AG04449 (cell line): ENCODE measurements around the gene ARNT2.
"Not testable (repeated sequence)": the region's sequence is repeated elsewhere in the genome, so short reads cannot be mapped to it uniquely, and the experiment has no call there.

ENCODE experiments used
- CTCF ChIA-PET: fragments of 350-600 bp; formaldehyde crosslinking; extraction: SDS; loops from one replicate; lab custom pipeline; 2021; ENCODE audit warnings: antibody characterized with exemption; lab: Yijun Ruan, JAX
- POLR2A ChIA-PET: fragments of 400-600, 350-600 bp; formaldehyde crosslinking; extraction: SDS; loops from one replicate; lab custom pipeline; 2020; ENCODE audit warnings: antibody characterized with exemption, inconsistent platforms; lab: Yijun Ruan, JAX
- DNase-seq: peaks from one replicate; pipeline ENCODE4 v3.0.0-alpha.2; 2010; ENCODE audit warnings: low read depth, low spot score
- H3K4me3 ChIP-seq: 2 replicates; pipeline ENCODE4 v1.5.1; 2011; ENCODE audit warnings: low read depth, mild to moderate bottlenecking, control low read depth, low read length
- TF ChIP-seq, protein P1 (sequence below): IDR thresholded peaks from one replicate; pipeline ENCODE4 v1.5.1; 2011; ENCODE audit warnings: mild to moderate bottlenecking, moderate library complexity, low read length, control low read depth, inconsistent platforms; ENCODE audit not compliant: insufficient read depth; ENCODE audit errors: missing control alignments

ARNT2 gene

DNA sequence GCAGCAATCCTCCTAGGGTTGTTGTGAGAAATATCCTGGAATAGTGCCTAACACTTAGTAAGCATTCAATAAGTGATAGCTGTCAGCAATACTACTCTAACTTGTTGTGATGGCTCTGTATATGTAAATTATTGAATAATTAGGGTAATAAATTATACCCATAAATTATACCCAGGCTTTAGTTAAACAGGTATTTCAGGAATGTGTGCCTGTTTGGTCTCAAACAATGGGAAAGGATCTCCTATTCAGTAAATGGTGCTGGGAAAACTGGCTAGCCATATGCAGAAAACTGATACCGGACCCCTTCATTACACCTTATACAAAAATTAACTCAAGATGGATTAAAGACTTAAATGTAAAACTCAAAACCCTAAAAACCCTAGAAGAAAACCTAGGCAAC lies 14.8 kb upstream of the ARNT2 start:
- no peak overlapping the region for H3K4me3 ChIP-seq
- POLR2A ChIA-PET, result no interaction called here
- DNase-seq, result no peak
- CTCF ChIA-PET, result no interaction called here
- TF ChIP-seq, protein P1, sequence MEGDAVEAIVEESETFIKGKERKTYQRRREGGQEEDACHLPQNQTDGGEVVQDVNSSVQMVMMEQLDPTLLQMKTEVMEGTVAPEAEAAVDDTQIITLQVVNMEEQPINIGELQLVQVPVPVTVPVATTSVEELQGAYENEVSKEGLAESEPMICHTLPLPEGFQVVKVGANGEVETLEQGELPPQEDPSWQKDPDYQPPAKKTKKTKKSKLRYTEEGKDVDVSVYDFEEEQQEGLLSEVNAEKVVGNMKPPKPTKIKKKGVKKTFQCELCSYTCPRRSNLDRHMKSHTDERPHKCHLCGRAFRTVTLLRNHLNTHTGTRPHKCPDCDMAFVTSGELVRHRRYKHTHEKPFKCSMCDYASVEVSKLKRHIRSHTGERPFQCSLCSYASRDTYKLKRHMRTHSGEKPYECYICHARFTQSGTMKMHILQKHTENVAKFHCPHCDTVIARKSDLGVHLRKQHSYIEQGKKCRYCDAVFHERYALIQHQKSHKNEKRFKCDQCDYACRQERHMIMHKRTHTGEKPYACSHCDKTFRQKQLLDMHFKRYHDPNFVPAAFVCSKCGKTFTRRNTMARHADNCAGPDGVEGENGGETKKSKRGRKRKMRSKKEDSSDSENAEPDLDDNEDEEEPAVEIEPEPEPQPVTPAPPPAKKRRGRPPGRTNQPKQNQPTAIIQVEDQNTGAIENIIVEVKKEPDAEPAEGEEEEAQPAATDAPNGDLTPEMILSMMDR, result no peak

DNA sequence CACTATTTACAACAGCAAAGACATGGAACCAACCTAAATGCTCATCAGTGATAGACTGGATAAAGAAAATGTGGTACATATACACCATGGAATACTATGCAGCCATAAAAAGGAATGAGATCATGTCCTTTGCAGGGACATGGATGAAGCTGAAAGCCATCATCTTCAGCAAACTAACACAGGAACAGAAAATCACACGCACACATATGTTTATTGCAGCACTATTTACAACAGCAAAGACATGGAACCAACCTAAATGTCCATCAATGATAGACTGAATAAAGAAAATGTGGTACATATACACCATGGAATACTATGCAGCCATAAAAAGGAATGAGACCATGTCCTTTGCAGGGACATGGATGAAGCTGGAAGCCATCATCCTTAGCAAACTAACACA lies 13.2 kb upstream of the ARNT2 start:
- CTCF ChIA-PET, H3K4me3 ChIP-seq, DNase-seq, POLR2A ChIA-PET: not testable (repeated sequence)

DNA sequence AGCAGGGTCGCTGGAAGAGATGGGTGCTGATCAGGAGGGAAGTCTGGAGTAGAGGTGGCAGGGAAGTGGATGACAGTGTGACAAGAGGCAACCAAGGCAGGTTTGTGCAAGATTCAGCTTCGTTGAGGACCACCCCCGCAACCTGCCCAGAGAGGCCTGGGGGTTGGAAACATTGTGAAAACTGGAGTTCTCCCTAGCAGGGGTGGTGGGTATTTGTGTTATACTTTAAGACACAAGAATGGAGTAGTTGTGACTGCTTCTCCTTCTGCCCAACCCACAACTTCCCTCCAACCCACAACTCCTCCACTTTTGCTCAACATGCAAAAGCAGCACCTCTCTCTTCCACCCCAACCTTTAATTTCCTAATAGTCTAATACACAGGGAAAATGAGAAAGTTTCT lies 8.6 kb upstream of the ARNT2 start:
- TF ChIP-seq, protein P1, result no peak
- CTCF ChIA-PET, result no interaction called here
- DNase-seq, result no peak
- POLR2A ChIA-PET, result no interaction called here
- no peak overlapping the region for H3K4me3 ChIP-seq

DNA sequence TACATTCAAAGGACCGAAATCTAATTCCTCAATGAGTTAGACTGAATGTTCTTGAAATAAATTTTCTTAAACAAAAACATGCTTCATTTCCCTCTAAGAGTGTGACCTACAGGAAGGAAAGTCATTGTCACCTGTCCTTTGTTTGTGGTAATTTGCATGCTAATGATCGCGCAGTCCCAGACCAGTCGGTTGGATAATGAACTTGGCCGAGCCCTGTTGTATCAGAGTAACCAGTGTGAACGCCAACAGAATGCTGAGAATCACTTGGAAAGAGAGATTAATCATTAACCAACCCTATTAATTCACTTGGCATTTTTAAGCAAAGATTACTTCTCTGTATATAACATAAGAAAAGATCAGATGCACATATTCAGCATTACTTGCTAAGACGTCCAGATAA lies 8.1 kb upstream of the ARNT2 start:
- no peak for DNase-seq
- H3K4me3 ChIP-seq, result no peak overlapping the region
- CTCF ChIA-PET, result no interaction called here
- POLR2A ChIA-PET, result no interaction called here
- TF ChIP-seq, protein P1, result no peak

DNA sequence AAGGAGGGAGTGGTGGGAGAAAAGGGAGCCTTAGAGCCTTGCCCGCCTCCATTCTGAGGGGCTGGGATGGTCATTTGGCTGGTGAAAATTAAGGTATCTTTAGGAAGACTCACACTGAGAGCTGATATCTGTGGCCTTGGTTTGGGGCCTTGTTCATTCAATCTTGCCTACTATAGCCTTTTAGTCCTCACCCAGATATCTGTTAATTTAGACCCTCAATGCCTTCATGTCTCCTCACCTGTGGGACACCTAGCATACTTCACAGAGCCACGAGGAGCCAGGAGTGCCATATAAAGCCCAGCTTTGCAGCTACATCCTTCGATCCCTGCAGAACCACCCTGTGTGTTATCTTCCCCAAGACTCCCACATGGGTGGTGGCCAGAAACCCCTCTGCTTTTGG lies 4.7 kb upstream of the ARNT2 start:
- ChIA-PET CTCF (interaction anchor here (1.1 kb wide), 1 partner anchor 56 kb away, joined by 3 read pairs; no protein-coding TSS in a partner anchor), POLR2A (no interaction called here)
- H3K4me3 ChIP-seq, result no peak overlapping the region
- TF ChIP-seq, protein P1, result no peak
- DNase-seq, result no peak

DNA sequence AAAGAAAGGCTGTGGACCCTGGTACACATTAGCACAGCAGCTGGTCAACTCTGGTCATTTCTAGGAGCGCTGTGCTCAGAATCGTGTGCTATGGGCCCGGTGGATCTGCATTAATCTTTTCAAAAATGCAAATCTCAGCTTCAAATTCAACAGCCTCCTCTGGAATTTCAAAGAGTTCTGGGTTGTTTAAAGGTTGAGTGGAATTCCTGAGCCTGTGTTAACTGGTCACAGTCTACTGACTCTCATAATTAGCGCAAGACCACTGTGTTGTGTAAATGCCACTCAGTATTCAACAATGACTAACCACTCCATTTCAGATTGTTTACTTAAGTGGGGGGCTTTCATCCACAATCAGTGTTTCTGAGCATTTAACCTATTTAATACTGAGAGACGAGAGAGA lies 2.7 kb upstream of the ARNT2 start:
- H3K4me3 ChIP-seq, result no peak overlapping the region
- TF ChIP-seq, protein P1, result no peak
- ChIA-PET POLR2A (no interaction called here), CTCF (interaction anchor here (0.7 kb wide), 1 partner anchor 375 kb away, joined by 3 read pairs; no protein-coding TSS in a partner anchor)
- DNase-seq, result no peak

DNA sequence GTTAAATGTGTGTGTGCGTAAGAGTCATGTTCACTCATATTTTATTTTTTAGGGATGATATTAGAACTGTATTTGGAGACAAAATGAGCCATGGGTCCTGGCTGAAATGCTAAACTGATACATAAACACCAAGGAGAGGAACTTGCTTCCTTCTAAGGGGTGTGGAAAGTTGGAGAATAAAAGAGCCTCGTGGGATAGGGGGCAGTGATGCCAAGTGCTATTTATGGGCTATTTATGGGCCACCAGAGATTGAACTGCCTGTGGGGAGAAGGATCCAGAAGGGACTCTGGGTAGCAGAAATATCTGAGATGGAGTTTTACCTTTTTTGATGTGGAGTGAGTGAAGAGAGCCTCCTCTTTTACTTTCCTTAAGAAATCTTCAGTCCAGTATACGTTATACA lies 1.8 kb upstream of the ARNT2 start:
- no peak for DNase-seq
- TF ChIP-seq, protein P1, result no peak
- ChIA-PET CTCF (no interaction called here), POLR2A (no interaction called here)
- no peak overlapping the region for H3K4me3 ChIP-seq
